H1 (cell line): Measurements from ENCODE around the gene SHLD2. TPM values are rescaled to one million over a fixed set of nuclear protein-coding genes. Genes with fewer than 3 reads are reported as not detected.

Source experiments
- CTCF ChIA-PET: fragments of 300-600 bp; sonication (Branson Sonifier 250); formaldehyde crosslinking; loops from one replicate; lab custom pipeline; 2021; ENCODE audit not compliant: partially characterized antibody; lab: Charles Lee
- POLR2A ChIA-PET: fragments of 300-600 bp; sonication (Branson Sonifier 250); formaldehyde crosslinking; loops from one replicate; lab custom pipeline; 2021; ENCODE audit warnings: inconsistent platforms; ENCODE audit not compliant: partially characterized antibody; lab: Charles Lee
- DNase-seq, 2 experiments: peaks; one replicate each; pipeline versions ENCODE4 v3.0.0 to v3.0.0-alpha.2; 2010 to 2022; ENCODE audit warnings: low spot score in 2 of 2, low read depth in 1 of 2, mixed read lengths in 1 of 2
- FAIRE-seq: peaks from 2 replicates; lab custom pipeline; 2011; peaks lifted over from hg19 to GRCh38; lab: Jason Lieb, UNC
- H2AFZ ChIP-seq: 2 replicates; pipeline ENCODE4 v1.8.1; 2012; ENCODE audit warnings: low read length, inconsistent platforms
- H2AK5ac ChIP-seq: 2 replicates; pipeline ENCODE4 v1.6.1; 2013; ENCODE audit warnings: low read depth, low read length
- H2BK120ac ChIP-seq: replicated peaks from 2 replicates; pipeline ENCODE3; 2013; ENCODE audit warnings: low read depth, low read length, inconsistent platforms
- H2BK12ac ChIP-seq: 2 replicates; pipeline ENCODE4 v1.6.1; 2013; ENCODE audit warnings: low read depth, low read length
- H2BK15ac ChIP-seq: 2 replicates; pipeline ENCODE4 v1.6.1; 2013; ENCODE audit warnings: low read length
- H2BK20ac ChIP-seq: 2 replicates; pipeline ENCODE4 v1.6.1; 2013; ENCODE audit warnings: low read length
- H2BK5ac ChIP-seq: 2 replicates; pipeline ENCODE4 v1.6.1; 2013; ENCODE audit warnings: low read depth, low read length
- H3K14ac ChIP-seq: 2 replicates; pipeline ENCODE4 v1.6.1; 2013; ENCODE audit warnings: inconsistent platforms; ENCODE audit not compliant: insufficient read length
- H3K18ac ChIP-seq: 2 replicates; pipeline ENCODE4 v1.6.1; 2013; ENCODE audit warnings: low read length; ENCODE audit errors: extremely low read depth
- H3K23ac ChIP-seq: 2 replicates; pipeline ENCODE4 v1.6.1; 2013; ENCODE audit warnings: inconsistent platforms; ENCODE audit not compliant: insufficient read length
- H3K23me2 ChIP-seq: 2 replicates; pipeline ENCODE4 v1.6.1; 2013; ENCODE audit warnings: low read depth, low read length
- H3K27ac ChIP-seq: 2 replicates; pipeline ENCODE4 v1.6.1; 2011; ENCODE audit warnings: low read depth, low read length, inconsistent platforms
- H3K27me3 ChIP-seq, 4 experiments: replicated peaks in 1 of 4; 1 replicate in 1 of 4; 2 replicates in 3 of 4; pipeline versions ENCODE4 v1.6.1 to v1.8.1; 2011 to 2013; ENCODE audit warnings: low read length in 3 of 4, mild to moderate bottlenecking in 3 of 4, inconsistent platforms in 2 of 4, mixed read lengths in 2 of 4, moderate library complexity in 1 of 4; ENCODE audit not compliant: control insufficient read depth in 3 of 4, insufficient read depth in 3 of 4; ENCODE audit errors: extremely low read depth in 1 of 4
- H3K36me3 ChIP-seq, 4 experiments: 2 replicates each; pipeline versions ENCODE4 v1.6.1 to v1.8.1; 2011 to 2013; ENCODE audit warnings: mild to moderate bottlenecking in 4 of 4, low read length in 3 of 4, moderate library complexity in 2 of 4, control low read depth in 1 of 4, inconsistent platforms in 1 of 4; ENCODE audit not compliant: insufficient read depth in 4 of 4, control insufficient read depth in 2 of 4
- H3K4ac ChIP-seq: replicated peaks from 2 replicates; pipeline ENCODE3; 2013; ENCODE audit warnings: low read length, low read depth, mixed read lengths, inconsistent platforms; ENCODE audit not compliant: insufficient read length
- H3K4me1 ChIP-seq, 4 experiments: replicated peaks in 1 of 4; 1 replicate in 1 of 4; 2 replicates in 3 of 4; pipeline versions ENCODE4 v1.6.1 to v1.8.1; 2011 to 2013; ENCODE audit warnings: low read length in 3 of 4, inconsistent platforms in 2 of 4, mixed read lengths in 1 of 4; ENCODE audit not compliant: insufficient read depth in 4 of 4, control insufficient read depth in 3 of 4
- H3K4me2 ChIP-seq, 2 experiments: 2 replicates each; pipeline versions ENCODE4 v1.6.1 to v1.8.1; 2011 to 2013; ENCODE audit warnings: low read depth in 2 of 2, low read length in 2 of 2, control low read depth in 1 of 2, inconsistent platforms in 1 of 2, mild to moderate bottlenecking in 1 of 2; ENCODE audit not compliant: insufficient read depth in 1 of 2
- H3K4me3 ChIP-seq, 4 experiments: fragments of 200-600, 300-600 bp in 1 of 4; sonication (generic), shearing (Covaris generic), sonication (Bioruptor Twin) in 1 of 4; 2 replicates each; pipeline versions ENCODE4 v1.5.1 to v1.8.1; 2011 to 2016; ENCODE audit warnings: low read length in 4 of 4, low read depth in 3 of 4, control low read depth in 2 of 4, inconsistent platforms in 2 of 4, mild to moderate bottlenecking in 2 of 4, mixed read lengths in 1 of 4, moderate library complexity in 1 of 4; ENCODE audit not compliant: insufficient read depth in 2 of 4; ENCODE audit errors: extremely low read depth in 1 of 4
- H3K56ac ChIP-seq: replicated peaks from 2 replicates; pipeline ENCODE3; 2013; ENCODE audit warnings: low read depth, mild to moderate bottlenecking, mixed read lengths, low read length, inconsistent platforms; ENCODE audit not compliant: insufficient read length
- H3K79me1 ChIP-seq: 2 replicates; pipeline ENCODE4 v1.6.1; 2013; ENCODE audit warnings: low read depth, low read length, control low read depth
- H3K79me2 ChIP-seq, 2 experiments: 2 replicates each; pipeline versions ENCODE4 v1.6.1 to v1.8.1; 2012 to 2013; ENCODE audit warnings: low read length in 2 of 2, mild to moderate bottlenecking in 2 of 2, inconsistent platforms in 1 of 2; ENCODE audit not compliant: insufficient read depth in 2 of 2, control insufficient read depth in 1 of 2
- H3K9ac ChIP-seq, 4 experiments: replicated peaks in 1 of 4; 1 replicate in 1 of 4; 2 replicates in 3 of 4; pipeline versions ENCODE4 v1.6.1 to v1.8.1; 2011 to 2013; ENCODE audit warnings: low read depth in 3 of 4, low read length in 3 of 4, control low read depth in 2 of 4, mild to moderate bottlenecking in 2 of 4, moderate library complexity in 2 of 4, inconsistent platforms in 1 of 4; ENCODE audit errors: extremely low read depth in 1 of 4
- H3K9me3 ChIP-seq, 2 experiments: 2 replicates each; pipeline versions ENCODE4 v1.6.1 to v1.8.1; 2012 to 2013; ENCODE audit warnings: mild to moderate bottlenecking in 2 of 2, moderate library complexity in 2 of 2, control low read depth in 1 of 2, inconsistent platforms in 1 of 2, low read depth in 1 of 2, low read length in 1 of 2, mixed read lengths in 1 of 2; ENCODE audit not compliant: insufficient read depth in 2 of 2
- H4K20me1 ChIP-seq, 2 experiments: replicated peaks in 1 of 2; 2 replicates each; pipeline versions ENCODE3 to v1.8.1; 2011 to 2013; ENCODE audit warnings: inconsistent platforms in 2 of 2, low read length in 2 of 2, mild to moderate bottlenecking in 1 of 2; ENCODE audit not compliant: insufficient read depth in 2 of 2, control insufficient read depth in 1 of 2
- H4K5ac ChIP-seq: 2 replicates; pipeline ENCODE4 v1.6.1; 2013; ENCODE audit warnings: low read length, low read depth, mixed read lengths, inconsistent platforms; ENCODE audit not compliant: insufficient read length
- H4K8ac ChIP-seq: 2 replicates; pipeline ENCODE4 v1.8.0; 2013; ENCODE audit warnings: mild to moderate bottlenecking, moderate library complexity, low read length, inconsistent platforms; ENCODE audit not compliant: insufficient read depth; ENCODE audit errors: extremely low read depth
- H4K91ac ChIP-seq: replicated peaks from 2 replicates; pipeline ENCODE3; 2013; ENCODE audit warnings: low read length, mixed read lengths, inconsistent platforms; ENCODE audit not compliant: insufficient read length
- EGR1 ChIP-seq: IDR thresholded peaks from 2 replicates; pipeline ENCODE4 v1.6.1; 2011; ENCODE audit warnings: low read depth, low read length, borderline replicate concordance
- GABPA ChIP-seq: IDR thresholded peaks from 2 replicates; pipeline ENCODE4 v1.6.1; 2011; ENCODE audit warnings: mild to moderate bottlenecking, low read length, moderate library complexity, borderline replicate concordance; ENCODE audit not compliant: insufficient read depth
- SP1 ChIP-seq: IDR thresholded peaks from 2 replicates; pipeline ENCODE4 v1.6.1; 2011; ENCODE audit warnings: low read depth, low read length
- SP2 ChIP-seq: IDR thresholded peaks from 2 replicates; pipeline ENCODE4 v1.6.1; 2012; ENCODE audit warnings: mild to moderate bottlenecking, low read length, inconsistent platforms
- TEAD4 ChIP-seq: IDR thresholded peaks from 2 replicates; pipeline ENCODE4 v1.6.1; 2012; ENCODE audit warnings: low read depth, low read length, inconsistent platforms, mixed read lengths
- whole genome bisulfite sequencing, 2 experiments: shearing (Covaris generic) in 1 of 2; methylation state at CpG; one replicate each; pipeline versions ENCODE4 v1.1.6 to v1.1.7; 2013 to 2015; ENCODE audit warnings: low lambda C conversion rate in 2 of 2, mixed read lengths in 2 of 2, inconsistent platforms in 1 of 2, low coverage in 1 of 2, missing lambda C conversion rate in 1 of 2; ENCODE audit not compliant: insufficient replicate concordance in 2 of 2, insufficient coverage in 1 of 2, insufficient read length in 1 of 2; ENCODE audit errors: extremely low coverage in 1 of 2, missing lambda C conversion rate in 1 of 2; 5-methylcytosine and 5-hydroxymethylcytosine counted together
- polyA plus RNA-seq, 7 experiments: library from polyadenylated mRNA; depleted of rRNA in 3 of 7; stranded (reverse) in 5 of 7; unstranded in 2 of 7; fragments of >200 nt in 5 of 7; fragments of 200-250 nt in 2 of 7; gene quantifications; 1 replicate in 5 of 7; 2 replicates in 1 of 7; 4 replicates in 1 of 7; pipeline versions ENCODE4 v1.2.1 to v1.2.3, GENCODE V29; 2011 to 2013; ENCODE audit warnings: missing spikeins in 2 of 7, mixed read lengths in 2 of 7
- total RNA-seq: library from RNA; stranded (reverse); fragmentation: NEBNext Ultra II Directional; extraction: Animal tissue kit (Norgen Biotek cat#: 25700); gene quantifications from 2 replicates; pipeline ENCODE4 v1.2.1, GENCODE V29; 2021

Gene SHLD2
- total and polyA plus RNA-seq, 2 of the 8 experiments (the other 6 are each of a cell fraction or from before 2014, with no cell fraction given): 7.9 to 32.4 TPM

DNA sequence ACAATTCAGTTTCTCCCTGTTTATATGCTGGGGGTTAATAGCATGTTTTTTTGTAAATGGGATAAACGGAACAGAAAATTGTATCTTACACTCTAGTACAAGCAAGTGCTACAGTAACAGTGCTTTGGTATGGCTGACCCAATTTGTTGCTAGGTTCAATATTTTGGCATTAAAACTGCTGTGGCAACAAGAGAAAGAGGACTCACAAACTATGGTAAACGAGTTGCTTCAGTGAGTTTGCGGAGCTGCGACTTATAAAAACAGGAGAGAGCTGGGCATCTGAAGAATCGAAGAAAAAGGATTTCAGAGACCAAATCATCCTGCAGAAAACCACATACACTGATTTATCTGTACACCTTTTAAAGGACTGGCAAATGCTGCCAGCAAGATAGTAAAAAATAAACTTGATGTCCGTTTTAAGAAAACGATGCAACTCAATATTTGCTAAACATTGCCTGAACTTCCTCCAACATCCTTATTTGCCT is 2.6 kb upstream of the SHLD2 start:
- Histone ChIP-seq H4K20me1 (peaks cover 2 to 4% of the 10 kb centered on the region in 2 experiments), H3K36me3 (peaks cover 0 to 7% (median 0%) of the 10 kb centered on the region in 4 experiments; a peak in 1 of 8 replicates), H2AFZ (no peak overlapping the region; the same call in 1 of the 2 replicates), H2AK5ac (no peak overlapping the region), H3K4ac (no peak overlapping the region), H3K23me2 (peaks cover 9% of the 10 kb centered on the region; the same call in 1 of the 2 replicates), H2BK12ac (no peak overlapping the region; the same call in 1 of the 2 replicates), H3K79me2 (peaks cover 5 to 72% of the 10 kb centered on the region in 2 experiments; a peak in 2 of 4 replicates), H2BK5ac (no peak overlapping the region), H3K4me1 (peaks cover 0 to 5% (median 1%) of the 10 kb centered on the region in 4 experiments; a peak in 2 of 7 replicates), H3K56ac (no peak overlapping the region), H3K9me3 (no peaks in the 10 kb centered on the region), H3K9ac (peak overlapping the region in 3 of 4 experiments; percentile 21 to 75 (median 28); a peak in 3 of 7 replicates), H3K14ac (no peak overlapping the region), H4K91ac (no peak overlapping the region), H3K23ac (no peak overlapping the region), H3K4me2 (peak overlapping the region; percentile 87), H2BK20ac (no peak overlapping the region), H2BK120ac (no peak overlapping the region), H2BK15ac (no peak overlapping the region), H3K18ac (no peak overlapping the region), H4K5ac (no peak overlapping the region), H4K8ac (no peak overlapping the region), H3K27ac (no peak overlapping the region), H3K4me3 (peak overlapping the region; percentile 61 to 82 (median 71)), H3K27me3 (no peaks in the 10 kb centered on the region), H3K79me1 (no peaks in the 10 kb centered on the region)
- ChIA-PET CTCF (interaction anchor here (0.9 to 2.1 kb wide), 6 partner anchors 16 to 153 kb away, joined by 3 to 9 read pairs (median 3); partner anchors contain the start of gene SNCG), POLR2A (interaction anchor here (0.6 to 2.2 kb wide), 13 partner anchors 9 to 336 kb away, joined by 3 to 7 read pairs (median 4); partner anchors contain the start of gene BMPR1A)
- no peak for TF ChIP-seq SP1
- no peak for TF ChIP-seq GABPA
- no peak for TF ChIP-seq EGR1
- TF ChIP-seq TEAD4: no peak
- no peak for TF ChIP-seq SP2
- DNase-seq (no peak), FAIRE-seq (no peak)
- WGBS, 2 experiments: 37% methylated on average over 7 of the region's 7 CpGs; no CpG with 5 or more reads in 1 of the 2 experiments
